Endothelial cell of umbilical vein (primary cell): ENCODE data around the gene NF1.

ENCODE experiments used
- CTCF ChIP-seq, 2 donors: IDR thresholded peaks; 1 replicate in 1 of 2; 2 replicates in 1 of 2; pipeline ENCODE4 v1.5.1; 2011; ENCODE audit warnings: low read length in 2 of 2, mild to moderate bottlenecking in 2 of 2, moderate library complexity in 2 of 2, control low read depth in 1 of 2, inconsistent platforms in 1 of 2, low read depth in 1 of 2; ENCODE audit not compliant: insufficient read depth in 1 of 2; ENCODE audit errors: extremely low read depth in 1 of 2
- EZH2 ChIP-seq: IDR thresholded peaks from 2 replicates; pipeline ENCODE4 v1.6.1; 2012; ENCODE audit warnings: borderline replicate concordance, low read depth, mild to moderate bottlenecking, moderate library complexity, low read length, inconsistent platforms; ENCODE audit not compliant: severe bottlenecking
- FOS ChIP-seq: IDR thresholded peaks from 2 replicates; pipeline ENCODE4 v1.6.1; 2011; ENCODE audit warnings: mild to moderate bottlenecking, low read length, moderate library complexity, borderline replicate concordance; ENCODE audit not compliant: insufficient read depth
- GATA2 ChIP-seq: IDR thresholded peaks from 2 replicates; pipeline ENCODE4 v1.7.0; 2011; ENCODE audit warnings: low read depth, mild to moderate bottlenecking, moderate library complexity, mixed read lengths, low read length; ENCODE audit not compliant: insufficient read length, insufficient read depth
- POLR2A ChIP-seq: IDR thresholded peaks from 2 replicates; pipeline ENCODE4 v1.6.1; 2012; ENCODE audit warnings: low read depth, mild to moderate bottlenecking, control low read depth, low read length
- POLR2AphosphoS5 ChIP-seq: IDR thresholded peaks from 2 replicates; pipeline ENCODE4 v1.6.1; 2012; ENCODE audit warnings: low read depth, mild to moderate bottlenecking, control low read depth, low read length, moderate library complexity; ENCODE audit not compliant: insufficient read depth

- TF ChIP-seq POLR2AphosphoS5 (no peak), EZH2 (no peak), GATA2 (no peak), CTCF (IDR thresholded peaks at IDR 0.05; ENCODE audit: extremely low read depth in 1 of 2, insufficient read depth in 1 of 2, low read depth in 1 of 2, low read length in 2 of 2) (no peak), POLR2A (no peak), FOS (no peak)
Observed at GRCh38 chr17:31224366-31224765, 129.6 kb downstream of the NF1 start.
